Effector memory CD4-positive, alpha-beta T cell (primary cell): Measurements from ENCODE around the gene DEPDC1B.
A peak's percentile ranks its signal among the peaks of the same experiment; 100 is the strongest.
"Not testable (repeated sequence)": the region's sequence is repeated elsewhere in the genome, so short reads cannot be mapped to it uniquely, and the experiment has no call there.

Source experiments
- DNase-seq, 3 donors: peaks; one replicate each; pipeline ENCODE4 v3.0.0-alpha.2; 2020
- H3K27ac ChIP-seq: 2 replicates; pipeline ENCODE4 v1.7.0; 2013; ENCODE audit warnings: mild to moderate bottlenecking, low read length, moderate library complexity; ENCODE audit not compliant: insufficient read depth, poor library complexity, severe bottlenecking
- H3K27me3 ChIP-seq: replicated peaks from 2 replicates; pipeline ENCODE4 v1.7.0; 2013; ENCODE audit warnings: mild to moderate bottlenecking, low read length; ENCODE audit not compliant: insufficient read depth, control insufficient read depth, poor library complexity, severe bottlenecking
- H3K36me3 ChIP-seq: 2 replicates; pipeline ENCODE4 v1.7.0; 2013; ENCODE audit warnings: mild to moderate bottlenecking, low read length, moderate library complexity; ENCODE audit not compliant: control insufficient read depth, insufficient read depth
- H3K4me1 ChIP-seq: 2 replicates; pipeline ENCODE4 v1.7.0; 2013; ENCODE audit warnings: low read length, mild to moderate bottlenecking; ENCODE audit not compliant: control insufficient read depth, insufficient read depth, poor library complexity, severe bottlenecking
- H3K4me3 ChIP-seq: 2 replicates; pipeline ENCODE4 v1.7.0; 2013; ENCODE audit warnings: low read length, low read depth, mild to moderate bottlenecking; ENCODE audit not compliant: insufficient read depth, poor library complexity, severe bottlenecking
- H3K9me3 ChIP-seq: 2 replicates; pipeline ENCODE4 v1.7.0; 2013; ENCODE audit warnings: mild to moderate bottlenecking, low read length, moderate library complexity; ENCODE audit not compliant: control insufficient read depth

DEPDC1B gene

DNA sequence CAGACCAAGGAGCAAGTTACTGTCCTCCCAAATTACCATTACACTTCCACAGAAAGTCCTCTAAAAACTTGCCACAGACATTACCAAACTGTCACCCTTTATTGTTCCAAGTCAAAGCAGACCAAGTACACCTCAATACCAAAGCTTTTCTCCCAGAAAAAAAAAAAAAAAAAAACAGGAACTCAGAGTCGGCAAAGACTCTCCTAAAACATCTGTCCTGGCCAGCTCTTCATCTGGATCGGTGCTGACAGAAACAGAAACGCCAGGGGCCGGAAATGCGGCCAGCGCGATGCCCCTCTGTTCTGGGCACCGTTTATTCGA, 718 bp downstream of the DEPDC1B start:
- Histone ChIP-seq H3K27ac (peak overlapping the region; percentile 46), H3K4me3 (peak overlapping the region; percentile 77), H3K4me1 (no peaks in the 10 kb centered on the region), H3K36me3 (no peaks in the 10 kb centered on the region), H3K27me3 (no peaks in the 10 kb centered on the region), H3K9me3 (no peaks in the 10 kb centered on the region)
- no peak for DNase-seq

DNA sequence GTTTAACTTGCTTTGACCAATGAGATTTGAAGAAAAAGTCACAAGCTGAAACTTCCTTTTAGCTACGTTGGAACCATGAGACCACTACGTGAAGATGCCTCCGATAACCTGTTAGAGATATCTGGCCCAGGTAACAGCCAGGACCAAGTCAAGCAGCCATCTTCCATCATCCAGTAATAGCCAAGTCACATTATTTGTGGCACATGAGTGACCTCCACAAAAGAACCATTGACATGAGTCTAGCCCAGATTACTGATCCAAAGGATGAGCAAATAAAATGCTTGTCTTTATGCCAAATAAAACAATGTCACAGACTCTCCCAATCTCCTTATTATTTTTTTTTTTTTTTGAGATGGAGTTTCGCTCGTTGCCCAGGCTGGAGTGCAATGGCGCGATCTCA, 1.6 kb downstream of the DEPDC1B start:
- Histone ChIP-seq H3K9me3 (no peaks in the 10 kb centered on the region), H3K27ac (no peak overlapping the region), H3K4me3 (no peak overlapping the region), H3K27me3 (no peaks in the 10 kb centered on the region), H3K4me1 (no peaks in the 10 kb centered on the region), H3K36me3 (no peaks in the 10 kb centered on the region)
- DNase-seq, result no peak

DNA sequence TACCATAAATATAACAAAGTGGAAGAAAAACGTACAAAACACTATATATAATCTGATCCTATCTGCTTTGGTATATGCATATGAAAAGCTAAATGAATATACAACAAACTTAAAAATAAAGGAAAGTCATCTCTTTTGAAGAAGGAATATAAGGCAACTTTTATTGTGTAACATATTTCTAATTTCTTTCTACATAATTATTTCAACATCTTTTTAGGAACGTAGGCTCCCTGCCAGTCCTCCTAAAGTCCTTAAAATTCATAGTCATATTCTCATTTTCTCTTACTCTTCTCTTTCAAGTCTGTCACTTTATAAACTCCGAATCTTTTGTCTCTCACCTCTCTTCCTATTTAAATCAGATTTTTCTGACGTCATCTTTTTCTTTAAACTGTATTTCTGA, 9.6 kb downstream of the DEPDC1B start:
- Histone ChIP-seq H3K4me3 (no peak overlapping the region), H3K27me3 (no peaks in the 10 kb centered on the region), H3K4me1 (no peaks in the 10 kb centered on the region), H3K36me3 (no peaks in the 10 kb centered on the region), H3K9me3 (no peaks in the 10 kb centered on the region), H3K27ac (no peak overlapping the region)
- DNase-seq, result no peak

DNA sequence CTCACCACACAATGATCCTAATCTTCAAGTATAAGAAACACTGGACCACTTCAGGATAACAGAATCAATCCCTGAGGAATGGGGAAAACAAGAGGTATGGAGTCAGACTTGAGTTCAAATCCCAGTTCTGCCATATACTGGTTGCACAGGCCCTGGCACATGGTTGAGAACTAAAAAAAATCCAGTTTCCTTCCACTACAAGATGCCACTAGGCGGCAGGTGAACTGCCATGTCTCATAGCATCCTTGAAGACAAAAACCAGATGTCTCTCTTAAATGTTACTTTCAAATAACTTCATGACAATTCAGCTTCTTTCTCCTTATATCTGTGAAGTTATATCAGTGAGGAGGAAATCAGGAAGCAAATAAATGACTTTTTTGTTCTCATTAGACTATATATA, 11.0 kb downstream of the DEPDC1B start:
- H3K27ac ChIP-seq, result no peak overlapping the region
- H3K36me3 ChIP-seq, result no peaks in the 10 kb centered on the region
- H3K4me3 ChIP-seq, result no peak overlapping the region
- DNase-seq, result no peak
- no peaks in the 10 kb centered on the region for H3K27me3 ChIP-seq
- H3K9me3 ChIP-seq, result no peaks in the 10 kb centered on the region
- no peaks in the 10 kb centered on the region for H3K4me1 ChIP-seq

DNA sequence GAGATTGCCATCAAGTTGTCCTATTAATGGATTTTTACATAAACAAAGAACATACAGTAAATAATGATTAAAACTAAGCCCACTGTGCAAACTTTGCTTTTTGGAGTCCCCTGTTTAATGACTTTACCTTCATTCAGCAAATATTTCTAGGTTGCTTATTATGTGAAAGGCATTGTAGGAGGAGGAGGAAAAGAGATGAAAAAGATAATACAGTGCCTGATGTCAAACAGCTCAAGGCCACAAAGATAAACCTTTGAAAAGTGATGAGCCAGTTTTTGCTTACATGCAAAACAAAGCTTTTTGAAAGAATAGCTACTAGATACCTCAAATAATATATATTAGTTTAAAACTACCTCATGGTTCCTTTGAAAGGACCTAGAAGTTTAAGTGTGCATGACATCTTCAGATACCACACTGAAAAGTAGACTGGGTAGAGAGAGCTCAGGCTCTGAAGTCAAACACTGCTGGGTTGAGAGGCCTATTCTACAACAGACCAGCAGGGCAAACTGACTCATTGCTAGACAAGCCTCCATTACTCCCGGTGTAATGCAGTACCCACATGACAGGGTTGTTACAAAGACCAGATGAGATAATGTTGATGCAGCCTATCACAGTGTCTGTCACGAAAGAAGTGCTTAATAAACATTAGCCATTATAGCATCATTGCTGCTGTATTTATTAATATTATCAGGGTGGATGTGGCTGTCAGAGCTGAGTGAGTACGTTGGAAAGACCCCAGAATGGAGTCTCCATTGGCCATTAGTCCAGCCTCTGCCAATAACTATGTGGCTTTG, 11.8 kb downstream of the DEPDC1B start:
- Histone ChIP-seq H3K27me3 (no peaks in the 10 kb centered on the region), H3K4me3 (no peak overlapping the region), H3K9me3 (no peaks in the 10 kb centered on the region), H3K36me3 (no peaks in the 10 kb centered on the region), H3K27ac (no peak overlapping the region), H3K4me1 (no peaks in the 10 kb centered on the region)
- DNase-seq, result no peak

DNA sequence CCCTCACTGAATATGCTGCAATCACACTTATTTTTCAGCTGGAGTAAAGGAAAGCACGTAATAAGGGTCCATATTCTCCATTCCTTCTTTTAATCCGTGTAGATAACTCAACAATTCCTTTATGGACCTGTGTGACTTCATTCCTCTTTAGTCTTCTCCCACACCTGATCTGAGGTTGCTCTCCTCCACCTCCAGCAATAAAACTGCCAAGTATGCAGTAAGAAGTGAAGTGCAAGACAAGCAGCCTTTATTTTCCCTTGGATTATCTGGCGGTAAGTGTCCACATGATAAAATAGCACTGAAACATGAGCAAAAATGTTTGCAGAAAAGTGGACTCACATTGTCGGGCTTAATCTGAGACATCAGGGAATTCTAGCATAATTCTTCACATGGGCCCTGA, 13.8 kb downstream of the DEPDC1B start:
- Histone ChIP-seq H3K27me3 (no peaks in the 10 kb centered on the region), H3K4me1 (no peaks in the 10 kb centered on the region), H3K27ac (no peak overlapping the region), H3K36me3 (no peaks in the 10 kb centered on the region), H3K9me3 (no peaks in the 10 kb centered on the region), H3K4me3 (no peak overlapping the region)
- DNase-seq, result no peak

DNA sequence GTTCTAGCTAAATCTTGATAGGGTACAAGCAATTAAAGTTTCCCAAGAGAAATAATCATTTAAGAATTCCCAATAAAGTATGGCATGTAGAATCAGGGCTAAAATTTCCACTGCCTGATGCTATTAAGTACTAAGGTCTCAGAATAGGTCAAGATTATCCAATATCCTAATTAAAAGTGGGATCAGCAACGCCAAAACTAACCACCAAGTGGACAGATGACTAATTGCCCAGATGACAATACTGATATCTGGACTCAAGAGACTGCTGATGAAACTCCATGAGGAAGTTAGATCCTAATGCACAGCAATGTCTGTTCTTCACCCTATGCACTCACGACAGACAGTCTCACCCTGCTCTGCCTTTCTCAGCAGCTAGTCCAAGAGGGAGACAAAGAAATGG, 14.3 kb downstream of the DEPDC1B start:
- no peak overlapping the region for H3K27ac ChIP-seq
- no peaks in the 10 kb centered on the region for H3K9me3 ChIP-seq
- no peak for DNase-seq
- no peaks in the 10 kb centered on the region for H3K36me3 ChIP-seq
- no peaks in the 10 kb centered on the region for H3K27me3 ChIP-seq
- H3K4me1 ChIP-seq, result no peaks in the 10 kb centered on the region
- H3K4me3 ChIP-seq, result no peak overlapping the region

DNA sequence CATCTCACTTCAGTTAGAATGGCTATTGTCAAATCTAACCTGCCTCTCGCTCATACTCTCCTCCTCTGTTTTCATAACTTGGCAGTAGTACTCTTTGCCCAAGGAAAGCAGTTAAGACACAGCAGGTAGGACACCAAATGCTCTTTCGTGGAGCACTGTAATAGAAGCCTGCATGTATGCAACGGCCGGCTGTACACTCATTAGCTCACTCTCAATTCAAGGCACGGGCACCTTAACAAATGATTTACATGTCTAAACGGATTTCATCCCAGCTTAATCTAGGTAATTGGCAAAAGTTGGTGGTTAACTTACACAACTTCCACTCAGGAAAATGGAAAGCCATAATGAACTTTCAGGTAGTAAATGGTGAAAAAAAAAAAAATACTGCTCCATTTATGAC, 14.9 kb downstream of the DEPDC1B start:
- no peaks in the 10 kb centered on the region for H3K4me1 ChIP-seq
- H3K27me3 ChIP-seq, result no peaks in the 10 kb centered on the region
- no peak overlapping the region for H3K27ac ChIP-seq
- no peak for DNase-seq
- no peak overlapping the region for H3K4me3 ChIP-seq
- no peaks in the 10 kb centered on the region for H3K36me3 ChIP-seq
- no peaks in the 10 kb centered on the region for H3K9me3 ChIP-seq

DNA sequence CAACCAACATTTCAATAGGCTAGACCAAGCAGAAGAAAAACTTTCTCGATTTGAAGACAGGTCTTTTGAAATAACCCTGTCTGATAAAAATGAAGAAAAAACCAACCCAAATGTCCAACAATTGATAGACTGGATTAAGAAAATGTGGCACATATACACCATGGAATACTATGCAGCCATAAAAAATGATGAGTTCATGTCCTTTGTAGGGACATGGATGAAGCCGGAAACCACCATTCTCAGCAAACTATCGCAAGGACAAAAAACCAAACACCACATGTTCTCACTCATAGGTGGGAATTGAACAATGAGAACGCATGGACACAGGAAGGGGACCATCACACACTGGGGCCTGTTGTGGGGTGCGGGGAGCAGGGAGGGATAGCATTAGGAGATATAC, 18.0 kb downstream of the DEPDC1B start:
- DNase-seq, H3K9me3 ChIP-seq, H3K4me1 ChIP-seq: not testable (repeated sequence)

DNA sequence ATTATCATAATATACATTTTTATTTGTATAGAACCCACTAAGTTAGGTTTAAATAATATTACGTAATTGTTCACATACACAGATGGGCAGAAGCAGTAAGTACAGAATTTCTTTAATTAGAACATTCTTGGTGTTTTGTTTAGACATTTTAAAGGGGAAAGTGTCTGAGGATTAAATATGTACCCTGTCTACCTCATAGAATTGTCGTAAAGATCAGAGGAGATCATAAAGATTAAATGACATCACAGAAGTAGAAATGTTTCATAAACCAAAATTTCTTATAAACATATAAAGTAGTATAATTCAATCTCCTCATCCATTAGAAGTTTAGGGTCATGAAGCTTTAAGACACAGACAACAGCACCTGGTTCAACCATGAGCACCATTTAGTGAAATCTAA, 20.1 kb downstream of the DEPDC1B start:
- H3K36me3 ChIP-seq, result no peaks in the 10 kb centered on the region
- H3K4me1 ChIP-seq, result no peaks in the 10 kb centered on the region
- no peak overlapping the region for H3K27ac ChIP-seq
- H3K27me3 ChIP-seq, result no peaks in the 10 kb centered on the region
- no peak for DNase-seq
- no peak overlapping the region for H3K4me3 ChIP-seq
- H3K9me3 ChIP-seq, result no peaks in the 10 kb centered on the region

More for the DNA sequence above, 18.0 kb downstream of the DEPDC1B start:
- H3K36me3 ChIP-seq, H3K4me3 ChIP-seq, H3K27ac ChIP-seq, H3K27me3 ChIP-seq: not testable (repeated sequence)
